ENCODE data around the gene INO80E.
A peak's percentile ranks its signal among the peaks of the same experiment; 100 is the strongest.

DNA sequence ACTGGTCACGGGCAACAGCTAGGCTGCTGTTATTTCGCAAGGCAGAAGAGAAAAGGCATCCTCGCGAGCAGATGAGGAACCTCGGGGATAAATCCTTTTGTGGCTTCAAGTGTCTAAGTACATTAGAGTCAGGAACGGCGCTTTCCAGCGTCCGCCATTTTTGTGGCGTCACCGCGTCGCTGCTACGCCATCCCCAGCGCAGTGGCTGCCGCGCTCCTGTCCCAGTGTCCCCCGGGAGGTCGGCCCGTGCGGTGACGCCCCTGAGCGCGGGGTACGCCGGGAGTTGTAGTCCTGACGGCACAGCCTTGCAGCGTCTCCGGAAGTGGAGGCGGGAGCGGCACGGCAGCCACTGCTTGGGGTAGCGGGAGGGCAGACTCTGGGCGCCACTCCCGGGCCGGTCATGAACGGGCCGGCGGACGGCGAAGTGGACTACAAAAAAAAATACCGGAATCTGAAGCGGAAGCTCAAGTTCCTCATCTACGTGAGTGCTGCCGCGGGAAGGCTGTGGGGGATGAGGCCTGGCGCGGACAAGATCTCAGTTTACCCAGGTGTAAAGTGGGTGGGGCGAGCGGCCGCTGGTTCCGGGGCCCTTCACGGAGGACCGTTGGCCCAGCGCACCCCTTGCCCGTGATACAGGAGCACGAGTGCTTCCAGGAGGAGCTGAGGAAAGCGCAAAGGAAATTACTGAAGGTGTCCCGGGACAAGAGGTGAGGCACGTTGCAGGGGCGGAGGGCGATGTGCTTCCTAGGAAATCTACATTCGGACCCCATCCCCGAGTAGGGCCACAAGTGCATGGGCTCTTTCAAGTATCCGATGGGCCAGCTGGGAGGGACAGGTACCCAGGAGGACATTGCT lies at the start of gene INO80E:
- TF ChIP-seq, protein P1, sequence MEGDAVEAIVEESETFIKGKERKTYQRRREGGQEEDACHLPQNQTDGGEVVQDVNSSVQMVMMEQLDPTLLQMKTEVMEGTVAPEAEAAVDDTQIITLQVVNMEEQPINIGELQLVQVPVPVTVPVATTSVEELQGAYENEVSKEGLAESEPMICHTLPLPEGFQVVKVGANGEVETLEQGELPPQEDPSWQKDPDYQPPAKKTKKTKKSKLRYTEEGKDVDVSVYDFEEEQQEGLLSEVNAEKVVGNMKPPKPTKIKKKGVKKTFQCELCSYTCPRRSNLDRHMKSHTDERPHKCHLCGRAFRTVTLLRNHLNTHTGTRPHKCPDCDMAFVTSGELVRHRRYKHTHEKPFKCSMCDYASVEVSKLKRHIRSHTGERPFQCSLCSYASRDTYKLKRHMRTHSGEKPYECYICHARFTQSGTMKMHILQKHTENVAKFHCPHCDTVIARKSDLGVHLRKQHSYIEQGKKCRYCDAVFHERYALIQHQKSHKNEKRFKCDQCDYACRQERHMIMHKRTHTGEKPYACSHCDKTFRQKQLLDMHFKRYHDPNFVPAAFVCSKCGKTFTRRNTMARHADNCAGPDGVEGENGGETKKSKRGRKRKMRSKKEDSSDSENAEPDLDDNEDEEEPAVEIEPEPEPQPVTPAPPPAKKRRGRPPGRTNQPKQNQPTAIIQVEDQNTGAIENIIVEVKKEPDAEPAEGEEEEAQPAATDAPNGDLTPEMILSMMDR (IDR thresholded peaks at IDR 0.05 in 4 of 5, conservative IDR thresholded peaks at IDR 0.05 in 1 of 5), result peak in 1 of 5 experiments; percentile 10
- peak; percentile 64 to 71 for TF ChIP-seq POLR2A (IDR thresholded peaks at IDR 0.05)

Measured in gastrocnemius medialis (tissue), 4 donors.